ENCODE results near the gene SPATA18.
A peak's percentile ranks its signal among the peaks of the same experiment; 100 is the strongest.

Gene SPATA18

GRCh38 chr4:52010986-52011385, 40.1 kb upstream of the SPATA18 start:
- Histone ChIP-seq H3K27ac (no peak overlapping the region), H3K4me3 (ENCODE audit: low read depth, low read length) (no peak overlapping the region), H3K36me3 (no peaks in the 10 kb centered on the region), H3K9me3 (ENCODE audit: severe bottlenecking) (no peaks in the 10 kb centered on the region), H3K27me3 (ENCODE audit: insufficient read depth, low read depth, severe bottlenecking) (no peaks in the 10 kb centered on the region)
- DNase-seq, result no peak
- no peak for TF ChIP-seq CTCF (IDR thresholded peaks at IDR 0.05; ENCODE audit: low read depth, low read length)

- H3K27ac ChIP-seq, result no peak overlapping the region
- no peak for TF ChIP-seq CTCF (IDR thresholded peaks at IDR 0.05; ENCODE audit: low read depth, low read length)
- no peak overlapping the region for H3K4me3 ChIP-seq (ENCODE audit: low read depth, low read length)
- no peaks in the 10 kb centered on the region for H3K27me3 ChIP-seq (ENCODE audit: insufficient read depth, low read depth, severe bottlenecking)
- DNase-seq, result no peak
- H3K9me3 ChIP-seq (ENCODE audit: severe bottlenecking), result no peaks in the 10 kb centered on the region
- H3K36me3 ChIP-seq, result no peaks in the 10 kb centered on the region
These were observed 38.5 kb upstream of the SPATA18 start for GRCh38 chr4:52012651-52013050.

DNA sequence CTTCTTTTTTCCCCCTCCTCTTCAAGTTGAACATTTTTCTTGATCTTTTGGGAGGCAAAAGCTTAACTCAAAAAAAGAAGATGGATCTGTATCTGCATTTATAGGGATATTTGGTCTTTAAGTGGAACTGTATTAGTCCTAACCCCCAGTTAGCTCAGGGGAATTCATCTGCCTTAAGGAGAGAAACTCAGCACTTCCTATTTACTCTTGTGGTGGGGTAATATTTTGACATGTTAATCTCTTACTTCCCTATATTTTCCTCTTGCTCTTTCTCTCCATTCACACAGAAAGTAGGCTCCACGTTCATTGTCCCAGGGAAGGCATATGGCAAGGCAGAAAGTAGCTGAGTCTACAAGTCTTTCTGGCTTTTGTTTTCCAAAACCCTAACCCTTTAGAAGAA, 36.2 kb upstream of the SPATA18 start:
- H3K27ac ChIP-seq, result no peak overlapping the region
- H3K27me3 ChIP-seq (ENCODE audit: insufficient read depth, low read depth, severe bottlenecking), result no peaks in the 10 kb centered on the region
- no peak for DNase-seq
- H3K9me3 ChIP-seq (ENCODE audit: severe bottlenecking), result no peaks in the 10 kb centered on the region
- no peak for TF ChIP-seq CTCF (IDR thresholded peaks at IDR 0.05; ENCODE audit: low read depth, low read length)
- no peak overlapping the region for H3K4me3 ChIP-seq (ENCODE audit: low read depth, low read length)
- H3K36me3 ChIP-seq, result no peaks in the 10 kb centered on the region

DNA sequence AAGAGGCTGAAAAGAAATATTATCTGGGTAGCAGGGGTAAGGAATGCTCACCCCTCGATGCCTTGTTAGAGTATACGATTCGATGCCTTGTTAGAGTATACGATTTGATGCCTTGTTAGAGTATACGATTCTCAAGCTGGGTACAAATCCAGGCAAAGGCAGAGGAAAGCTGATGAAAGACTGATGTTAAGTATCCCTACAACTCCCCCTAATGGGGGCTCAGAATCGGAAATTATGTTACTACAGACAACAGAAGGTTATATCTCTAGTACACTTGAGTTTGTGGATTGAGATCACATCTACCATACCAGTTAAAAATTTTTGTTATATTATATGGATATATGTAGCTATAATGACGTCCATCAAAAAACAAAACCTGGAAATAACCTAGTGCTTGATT, 35.7 kb upstream of the SPATA18 start:
- no peaks in the 10 kb centered on the region for H3K27me3 ChIP-seq (ENCODE audit: insufficient read depth, low read depth, severe bottlenecking)
- no peaks in the 10 kb centered on the region for H3K36me3 ChIP-seq
- DNase-seq, result no peak
- no peaks in the 10 kb centered on the region for H3K9me3 ChIP-seq (ENCODE audit: severe bottlenecking)
- TF ChIP-seq CTCF (IDR thresholded peaks at IDR 0.05; ENCODE audit: low read depth, low read length), result peak; percentile 14; the same call in 1 of the 2 replicates
- H3K4me3 ChIP-seq (ENCODE audit: low read depth, low read length), result no peak overlapping the region
- H3K27ac ChIP-seq, result no peak overlapping the region

- Histone ChIP-seq H3K27me3 (ENCODE audit: insufficient read depth, low read depth, severe bottlenecking) (no peaks in the 10 kb centered on the region), H3K9me3 (ENCODE audit: severe bottlenecking) (no peaks in the 10 kb centered on the region), H3K27ac (no peak overlapping the region), H3K36me3 (no peaks in the 10 kb centered on the region), H3K4me3 (ENCODE audit: low read depth, low read length) (no peak overlapping the region)
- TF ChIP-seq CTCF (IDR thresholded peaks at IDR 0.05; ENCODE audit: low read depth, low read length), result no peak
- DNase-seq, result no peak
These were observed 34.1 kb upstream of the SPATA18 start for GRCh38 chr4:52016981-52017380.

DNA sequence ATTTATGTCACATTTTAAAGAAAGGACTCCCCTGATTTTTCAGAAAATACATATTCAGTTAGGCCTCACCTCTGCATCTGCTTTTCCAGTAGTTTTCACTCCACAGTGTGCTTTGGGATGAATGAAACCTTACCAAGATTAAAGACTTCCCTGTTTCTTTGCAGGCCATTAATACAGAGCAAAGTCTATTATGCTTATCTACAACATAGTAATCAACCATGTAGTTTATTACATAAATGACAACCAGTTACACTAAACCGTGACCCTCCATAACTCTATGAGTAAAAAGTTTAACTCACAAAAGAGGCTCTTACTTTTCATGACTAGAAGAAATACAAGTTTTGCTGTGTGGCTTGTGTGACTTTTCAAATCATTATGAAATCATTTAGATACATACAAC, 33.3 kb upstream of the SPATA18 start:
- H3K27ac ChIP-seq, result no peak overlapping the region
- no peak for TF ChIP-seq CTCF (IDR thresholded peaks at IDR 0.05; ENCODE audit: low read depth, low read length)
- H3K9me3 ChIP-seq (ENCODE audit: severe bottlenecking), result no peaks in the 10 kb centered on the region
- DNase-seq, result no peak
- H3K36me3 ChIP-seq, result peaks cover 4% of the 10 kb centered on the region; the same call in 1 of the 2 replicates
- H3K4me3 ChIP-seq (ENCODE audit: low read depth, low read length), result no peak overlapping the region
- no peaks in the 10 kb centered on the region for H3K27me3 ChIP-seq (ENCODE audit: insufficient read depth, low read depth, severe bottlenecking)

All from WERI-Rb-1 (cell line).